Measurements from ENCODE around the gene APIP.

APIP gene

DNA sequence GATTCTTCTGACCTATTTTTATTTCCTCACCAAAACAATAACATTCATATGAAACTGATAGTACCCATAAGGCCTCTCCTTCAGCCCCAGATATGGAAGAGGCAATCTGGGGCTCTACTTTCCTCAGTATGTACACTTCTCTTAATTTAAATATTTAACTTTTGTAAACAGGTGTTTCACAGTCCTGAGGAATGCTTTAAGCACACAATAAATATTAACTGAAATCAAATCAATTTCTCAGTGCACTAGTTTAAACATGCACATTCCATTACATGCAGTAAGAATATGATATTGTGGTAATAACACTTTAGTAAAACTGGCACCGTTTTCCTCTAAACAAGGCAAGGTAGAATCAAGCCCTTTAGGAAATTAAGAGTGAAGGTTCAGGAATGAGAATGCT lies 28.9 kb downstream of the APIP start:
- DNase-seq (ENCODE audit: low read depth): no peak

- DNase-seq (ENCODE audit: low read depth): no peak
These were observed 29.6 kb downstream of the APIP start for GRCh38 chr11:34886609-34887008.

DNA sequence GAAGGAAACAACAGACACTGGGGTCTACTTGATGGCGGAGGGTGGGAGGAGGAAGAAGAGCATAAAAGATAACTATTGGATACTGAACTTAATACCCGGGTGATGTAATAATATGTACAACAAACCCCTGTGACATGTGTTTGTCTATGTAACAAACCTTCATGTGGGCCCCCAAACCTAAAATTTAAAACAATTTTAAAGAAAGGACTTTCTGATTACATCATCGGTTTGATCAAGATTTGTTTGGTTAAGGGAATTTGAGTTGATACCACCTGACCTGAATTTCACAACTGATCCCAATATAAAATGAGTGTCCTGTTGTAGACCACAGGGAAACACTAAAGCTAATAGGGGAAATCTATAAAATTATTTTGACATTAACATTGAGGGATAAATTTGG lies 34.3 kb downstream of the APIP start:
- no peak for DNase-seq (ENCODE audit: low read depth)

GRCh38 chr11:34877375-34877975 lies 38.7 kb downstream of the APIP start:
- DNase-seq (ENCODE audit: low read depth): no peak

- DNase-seq (ENCODE audit: low read depth): no peak
These were observed 42.0 kb downstream of the APIP start for GRCh38 chr11:34874202-34874601.

- DNase-seq (ENCODE audit: low read depth): no peak
These were observed 45.5 kb downstream of the APIP start for GRCh38 chr11:34870548-34871196.

DNA sequence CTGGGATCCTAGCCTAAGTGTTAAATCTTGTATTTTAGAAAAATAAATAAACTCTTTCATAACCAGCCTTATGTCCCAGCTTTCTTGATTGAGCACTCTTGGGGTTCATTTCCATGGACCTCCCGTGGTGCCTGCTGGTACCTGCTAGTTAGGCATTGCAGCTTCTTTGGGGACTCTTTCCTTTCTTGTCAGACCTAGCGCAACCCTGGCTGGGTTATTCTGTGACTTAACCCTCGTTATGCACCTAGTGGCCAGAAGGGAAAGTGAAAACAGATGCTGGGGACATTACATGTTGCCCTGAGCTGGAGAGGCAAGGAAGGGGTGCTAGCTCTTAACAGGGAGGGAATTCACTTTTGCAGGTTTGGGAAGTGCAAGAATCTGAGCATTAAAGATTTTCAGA lies 46.8 kb downstream of the APIP start:
- DNase-seq (ENCODE audit: low read depth): no peak

GRCh38 chr11:34866375-34866774 lies 49.8 kb downstream of the APIP start:
- no peak for DNase-seq (ENCODE audit: low read depth)

DNA sequence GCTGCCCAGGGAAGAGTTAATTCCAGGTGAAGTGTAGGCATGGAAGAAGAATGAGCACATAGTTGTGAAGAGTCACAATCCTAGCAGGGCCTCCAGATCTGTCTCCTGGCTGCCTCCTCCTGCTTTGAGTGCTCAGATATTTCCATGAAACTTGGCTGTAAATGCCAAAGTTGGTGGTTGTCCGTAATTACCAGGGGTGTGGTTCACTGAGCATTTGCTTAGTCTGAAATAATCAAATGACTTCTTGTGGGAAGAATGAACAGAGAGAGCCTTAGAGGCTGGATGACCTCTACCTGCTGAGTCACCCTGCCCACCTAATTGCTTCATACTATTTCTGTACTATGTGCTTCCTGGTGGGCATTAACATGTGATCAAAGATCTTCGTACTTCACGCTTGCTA lies 50.9 kb downstream of the APIP start:
- DNase-seq (ENCODE audit: low read depth): no peak

DNA sequence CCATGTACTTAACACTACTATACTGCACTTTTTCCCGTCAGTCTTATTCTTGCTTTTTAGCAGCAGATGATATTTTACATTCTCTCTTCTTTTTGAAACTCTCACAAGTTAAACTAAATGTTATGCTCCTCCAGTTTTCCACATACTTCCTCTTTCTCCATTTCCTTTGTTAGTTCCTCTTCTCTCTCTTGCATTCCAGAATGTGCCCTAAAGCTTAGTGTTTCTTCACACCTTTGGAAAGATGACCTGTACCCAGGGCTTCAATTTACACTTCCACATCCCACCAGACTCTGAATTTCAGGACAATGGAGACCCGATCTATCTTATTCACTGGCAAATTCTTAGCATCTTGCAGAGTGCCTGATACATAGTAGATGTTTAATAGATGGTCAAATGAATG lies 51.8 kb downstream of the APIP start:
- no peak for DNase-seq (ENCODE audit: low read depth)

GRCh38 chr11:34863048-34863447 lies 53.1 kb downstream of the APIP start:
- no peak for DNase-seq (ENCODE audit: low read depth)

DNA sequence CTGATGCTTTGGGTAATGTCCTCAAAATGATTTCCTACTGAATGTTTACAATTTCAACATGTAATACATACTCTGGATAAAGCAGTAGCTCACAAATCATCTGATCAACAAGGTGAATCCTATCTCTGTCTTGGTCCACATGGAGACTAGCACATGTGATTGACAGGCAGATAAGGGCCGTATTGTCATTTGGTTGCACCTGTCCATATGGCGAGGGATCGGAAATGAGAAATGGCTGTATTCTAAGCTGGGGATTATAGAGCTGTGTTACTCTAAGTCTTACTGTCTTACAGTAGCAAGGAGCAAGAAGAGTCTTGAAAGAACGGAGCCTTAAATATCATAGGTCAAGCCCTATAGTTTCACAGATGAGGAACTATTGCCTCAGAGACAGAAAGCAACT lies 55.7 kb downstream of the APIP start:
- DNase-seq (ENCODE audit: low read depth): no peak

- DNase-seq (ENCODE audit: low read depth): no peak
These were observed 56.1 kb downstream of the APIP start for GRCh38 chr11:34860034-34860433.

DNA sequence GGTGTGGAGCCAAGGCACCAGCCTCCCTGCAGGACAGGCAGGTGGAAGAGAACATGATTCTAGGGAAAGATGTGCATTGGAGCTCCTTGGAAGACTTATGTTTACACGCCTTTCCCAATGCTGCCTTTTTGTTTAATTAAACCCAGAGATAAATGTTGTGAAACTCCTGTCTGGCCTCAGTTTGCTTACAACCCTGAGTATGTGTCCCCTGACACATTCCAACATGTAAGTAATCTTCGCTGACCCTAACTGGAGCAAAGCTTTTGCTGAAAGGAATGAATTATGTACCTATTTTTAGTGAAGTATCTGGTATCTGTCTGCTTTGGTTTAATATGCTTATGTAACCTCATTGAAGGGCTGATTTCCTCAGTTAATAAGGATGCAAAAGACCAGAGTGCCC lies 56.7 kb downstream of the APIP start:
- DNase-seq (ENCODE audit: low read depth): no peak

DNA sequence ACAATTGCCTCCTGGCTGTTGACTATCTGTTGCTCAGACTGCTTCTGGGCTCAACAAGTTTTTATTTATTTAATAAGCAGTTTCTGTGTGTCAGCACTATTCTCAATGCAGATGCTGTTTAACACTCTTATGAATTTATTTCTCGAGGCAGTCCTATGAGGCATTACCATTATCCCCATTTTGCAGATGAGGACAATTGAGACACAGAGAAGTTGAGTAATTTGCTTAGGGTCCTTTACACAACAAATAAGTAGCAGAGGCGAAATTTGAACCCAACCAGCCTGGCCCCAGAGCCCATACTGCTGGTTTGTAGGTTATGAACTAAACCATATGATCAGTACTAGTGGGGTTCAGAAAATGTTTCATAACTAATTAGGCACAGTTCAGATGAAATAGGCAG lies 58.7 kb downstream of the APIP start:
- DNase-seq (ENCODE audit: low read depth): no peak

DNA sequence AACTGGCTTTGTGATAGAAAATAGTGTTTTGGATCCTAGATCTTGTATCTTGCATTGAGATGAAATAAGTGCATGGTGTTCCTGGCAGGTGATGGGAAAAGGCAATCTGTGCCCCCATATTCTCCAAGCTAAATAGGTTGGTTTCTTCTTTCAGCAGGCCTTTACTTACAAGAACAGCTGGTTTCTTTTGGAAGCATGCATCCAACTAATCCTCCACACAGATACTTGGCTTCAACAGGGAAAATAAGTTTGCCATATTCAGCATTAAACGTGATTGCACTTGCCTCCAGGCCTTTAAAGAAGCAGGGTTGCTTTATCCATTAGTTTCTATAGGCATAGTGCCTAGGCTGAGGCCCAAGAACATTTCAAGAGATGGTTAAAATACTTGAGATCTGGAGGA lies 59.9 kb downstream of the APIP start:
- no peak for DNase-seq (ENCODE audit: low read depth)

DNA sequence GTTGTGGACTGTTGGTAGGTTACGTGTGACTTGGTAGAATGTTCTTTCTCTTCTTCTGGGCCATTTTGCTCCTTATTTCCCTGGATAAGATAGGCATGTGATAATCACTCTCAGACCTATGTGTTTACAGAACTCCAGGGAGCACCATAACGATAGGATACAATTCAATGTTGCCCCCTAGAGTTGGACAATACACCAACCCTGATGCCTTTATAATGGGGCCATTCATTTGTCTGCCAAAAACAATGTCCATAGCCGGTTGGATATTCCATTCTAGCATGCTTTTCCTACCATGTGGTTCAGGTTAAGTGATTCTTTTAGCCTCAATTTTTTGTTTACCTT lies 60.5 kb downstream of the APIP start:
- DNase-seq (ENCODE audit: low read depth): no peak

- DNase-seq (ENCODE audit: low read depth): no peak
These were observed 61.0 kb downstream of the APIP start for GRCh38 chr11:34855021-34855753.

- no peak for DNase-seq (ENCODE audit: low read depth)
These were observed 64.3 kb downstream of the APIP start for GRCh38 chr11:34851916-34852315.

DNA sequence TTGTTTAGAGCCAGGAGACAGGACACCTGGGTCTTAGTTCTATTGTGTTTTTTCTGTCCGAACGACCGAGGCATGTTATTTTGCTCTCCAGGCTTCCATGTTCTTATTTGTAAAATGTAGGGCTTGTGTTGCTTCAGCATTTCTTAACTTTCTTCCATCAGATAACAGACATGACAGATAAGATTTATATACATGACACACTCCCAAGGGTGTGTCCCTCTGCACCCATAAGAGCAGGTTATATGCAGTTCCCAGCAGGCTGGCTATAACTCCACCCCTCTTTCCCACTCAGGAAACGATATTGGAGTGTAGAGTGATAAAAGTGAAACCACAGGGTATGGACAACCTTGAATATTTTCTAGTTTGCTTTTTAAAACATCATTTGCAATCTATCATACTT lies 65.8 kb downstream of the APIP start:
- DNase-seq (ENCODE audit: low read depth): no peak

DNA sequence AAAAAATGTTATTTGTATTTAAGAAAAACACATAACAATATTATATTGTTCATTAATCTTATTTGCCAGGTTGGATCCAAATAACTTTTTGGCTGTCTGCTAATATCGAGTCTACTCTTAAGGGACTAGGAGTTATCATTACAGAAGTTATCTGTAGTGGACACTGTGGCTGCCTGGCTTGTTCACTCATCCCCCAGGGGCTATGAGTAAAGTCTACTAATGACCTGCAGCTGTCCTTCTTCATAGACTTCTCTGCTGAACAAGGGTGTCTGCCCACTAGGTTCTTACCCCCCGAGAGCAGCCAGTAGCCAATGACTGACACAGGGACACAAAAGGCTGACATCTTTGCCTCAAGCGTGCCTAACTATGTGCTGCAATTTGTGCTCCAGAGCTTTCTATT lies 69.7 kb downstream of the APIP start:
- no peak for DNase-seq (ENCODE audit: low read depth)

DNA sequence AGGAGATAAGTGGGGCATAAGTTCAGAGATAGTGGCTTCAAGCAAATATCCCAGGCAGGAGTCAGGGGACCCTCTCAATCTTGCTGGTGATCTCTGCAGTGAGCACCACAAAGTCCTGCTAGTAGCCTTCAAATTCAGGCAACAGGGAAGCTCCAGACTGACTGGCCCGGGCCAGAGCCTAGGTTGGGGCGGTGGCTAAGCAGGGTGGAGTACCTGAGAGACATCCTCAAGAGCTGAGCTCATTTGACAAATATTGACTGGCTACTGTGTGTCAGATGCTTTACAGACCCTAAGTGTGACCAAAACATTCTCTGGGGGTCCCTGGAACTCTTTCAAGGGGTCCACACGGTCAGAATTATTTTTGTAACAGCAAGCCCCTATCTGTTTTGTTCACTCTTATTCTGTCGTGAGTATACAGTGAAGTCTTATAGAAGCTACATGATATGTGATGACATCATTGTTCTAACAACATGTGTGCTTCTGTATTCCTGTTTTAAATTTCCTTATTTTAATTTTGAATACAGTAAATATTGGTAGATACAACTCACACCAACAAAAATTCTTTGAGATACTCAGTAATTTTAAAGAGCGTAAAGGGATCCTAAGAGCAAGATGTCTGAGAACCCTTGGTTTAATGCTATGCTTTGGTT lies 71.6 kb downstream of the APIP start:
- no peak for DNase-seq (ENCODE audit: low read depth)

- no peak for DNase-seq (ENCODE audit: low read depth)
These were observed 72.9 kb downstream of the APIP start for GRCh38 chr11:34843271-34843670.

All from HS-27A (cell line).